CD4-positive, CD25-positive, alpha-beta regulatory T cell (primary cell): ENCODE measurements around the gene DENND2D. TPM values are rescaled to one million over a fixed set of nuclear protein-coding genes. Genes with fewer than 3 reads are reported as not detected.
A peak's percentile ranks its signal among the peaks of the same experiment; 100 is the strongest.

Experiments used
- ATAC-seq, 2 donors: fragments of 150-1000 bp; cut with Tn5 transposase; one replicate each; pipeline ENCODE4 v1.10.0; 2021; ENCODE audit warnings: low read depth in 2 of 2, moderate number of reproducible peaks in 2 of 2, moderate library complexity in 1 of 2
- DNase-seq, 3 donors: peaks; one replicate each; pipeline versions ENCODE4 v3.0.0 to v3.0.0-alpha.2; 2012 to 2022; ENCODE audit warnings: mixed read lengths in 1 of 3
- H3K27ac ChIP-seq: one replicate; pipeline ENCODE4 v1.7.0; 2013; ENCODE audit warnings: mild to moderate bottlenecking, low read length; ENCODE audit not compliant: insufficient read depth, poor library complexity, severe bottlenecking
- H3K27me3 ChIP-seq: one replicate; pipeline ENCODE4 v1.7.0; 2013; ENCODE audit warnings: low read length; ENCODE audit not compliant: control insufficient read depth, insufficient read depth
- H3K36me3 ChIP-seq: one replicate; pipeline ENCODE4 v1.7.0; 2013; ENCODE audit warnings: mild to moderate bottlenecking, low read length, moderate library complexity; ENCODE audit not compliant: control insufficient read depth, insufficient read depth
- H3K4me1 ChIP-seq: 2 replicates; pipeline ENCODE4 v1.7.0; 2013; ENCODE audit warnings: mild to moderate bottlenecking, low read length; ENCODE audit not compliant: insufficient read depth, control insufficient read depth, poor library complexity, severe bottlenecking
- H3K4me3 ChIP-seq: one replicate; pipeline ENCODE4 v1.7.0; 2013; ENCODE audit warnings: low read depth, mild to moderate bottlenecking, low read length, moderate library complexity
- H3K9me3 ChIP-seq, 2 experiments: 1 replicate in 1 of 2; 2 replicates in 1 of 2; pipeline ENCODE4 v1.7.0; 2013; ENCODE audit warnings: low read length in 2 of 2, mild to moderate bottlenecking in 1 of 2, moderate library complexity in 1 of 2; ENCODE audit not compliant: control insufficient read depth in 2 of 2
- H3K27ac Mint-ChIP-seq, 3 donors: one replicate each; pipeline ENCODE4 v1.8.0; 2020 to 2022; ENCODE audit warnings: mild to moderate bottlenecking in 3 of 3, mixed read lengths in 3 of 3, moderate library complexity in 2 of 3
- H3K27me3 Mint-ChIP-seq: one replicate; pipeline ENCODE4 v1.8.0; 2022; ENCODE audit warnings: mild to moderate bottlenecking, mixed read lengths
- H3K36me3 Mint-ChIP-seq: one replicate; pipeline ENCODE4 v1.8.0; 2020; ENCODE audit warnings: mixed read lengths
- H3K4me1 Mint-ChIP-seq, 4 donors: one replicate each; pipeline ENCODE4 v1.8.0; 2020 to 2022; ENCODE audit warnings: mixed read lengths in 4 of 4, mild to moderate bottlenecking in 1 of 4
- H3K4me3 Mint-ChIP-seq, 4 donors: one replicate each; pipeline ENCODE4 v1.8.0; 2020 to 2022; ENCODE audit warnings: mild to moderate bottlenecking in 4 of 4, mixed read lengths in 4 of 4, moderate library complexity in 3 of 4
- H3K9me3 Mint-ChIP-seq, 7 donors: one replicate each; pipeline ENCODE4 v1.8.0; 2020 to 2022; ENCODE audit warnings: mixed read lengths in 7 of 7, mild to moderate bottlenecking in 3 of 7, moderate library complexity in 2 of 7
- polyA plus RNA-seq, 4 donors: library from polyadenylated mRNA; unstranded; fragments of 300-500 nt; fragmentation: Illumina TruSeq; gene quantifications; one replicate each; pipeline ENCODE4 v1.2.3, GENCODE V29; 2021
- total RNA-seq: library from RNA; stranded (reverse); gene quantifications from one replicate; pipeline ENCODE4 v1.2.3, GENCODE V29; 2022

Gene DENND2D
- total and polyA plus RNA-seq, 5 donors from 2014 or later: 83.8 to 196 (median 106) TPM

GRCh38 chr1:111161843-111162487, 38.5 kb downstream of the DENND2D start:
- no peak for DNase-seq
- Histone ChIP-seq H3K36me3 (peaks cover 57% of the 10 kb centered on the region), H3K9me3 (no peaks in the 10 kb centered on the region), H3K4me3 (no peak overlapping the region), H3K27me3 (no peaks in the 10 kb centered on the region), H3K4me1 (no peaks in the 10 kb centered on the region), H3K27ac (no peak overlapping the region)
- Mint-ChIP-seq H3K36me3 (peaks cover 41% of the 10 kb centered on the region), H3K27ac (peak overlapping the region in 1 of 3 donors; percentile 77), H3K9me3 (no peaks in the 10 kb centered on the region), H3K4me1 (peaks cover 6 to 26% (median 21%) of the 10 kb centered on the region in 4 donors), H3K4me3 (no peak overlapping the region), H3K27me3 (no peaks in the 10 kb centered on the region)
- ATAC-seq: no peak

DNA sequence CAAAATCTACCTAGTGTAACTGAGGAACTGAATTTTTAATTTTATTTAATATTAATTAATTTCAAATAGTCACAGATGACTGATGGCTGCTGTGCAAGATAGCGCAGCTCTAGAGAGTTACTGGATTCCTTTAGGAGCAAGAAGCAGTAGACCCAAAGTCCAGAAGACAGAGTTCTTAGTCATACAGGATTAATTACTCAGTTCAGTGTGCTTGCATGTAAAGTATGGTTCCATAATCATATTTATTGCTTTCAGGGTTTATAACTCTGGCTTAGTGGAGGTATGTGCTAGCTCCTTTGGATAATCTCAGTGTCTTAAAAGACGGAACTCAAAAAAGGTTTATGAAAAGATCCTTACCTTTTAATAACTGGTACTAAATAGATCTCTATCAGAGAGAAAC, 43.0 kb downstream of the DENND2D start:
- DNase-seq (no peak), ATAC-seq (no peak)
- H3K9me3 Mint-ChIP-seq: no peaks in the 10 kb centered on the region
- H3K4me1 Mint-ChIP-seq: peaks cover 32 to 49% (median 44%) of the 10 kb centered on the region in 4 donors
- Histone ChIP-seq H3K27ac (no peak overlapping the region), H3K9me3 (no peaks in the 10 kb centered on the region), H3K27me3 (no peaks in the 10 kb centered on the region), H3K36me3 (peaks cover 51% of the 10 kb centered on the region), H3K4me1 (peaks cover 6% of the 10 kb centered on the region), H3K4me3 (no peak overlapping the region)
- H3K27ac Mint-ChIP-seq: no peak overlapping the region
- no peaks in the 10 kb centered on the region for H3K27me3 Mint-ChIP-seq
- peaks cover 64% of the 10 kb centered on the region for H3K36me3 Mint-ChIP-seq
- H3K4me3 Mint-ChIP-seq: no peak overlapping the region

DNA sequence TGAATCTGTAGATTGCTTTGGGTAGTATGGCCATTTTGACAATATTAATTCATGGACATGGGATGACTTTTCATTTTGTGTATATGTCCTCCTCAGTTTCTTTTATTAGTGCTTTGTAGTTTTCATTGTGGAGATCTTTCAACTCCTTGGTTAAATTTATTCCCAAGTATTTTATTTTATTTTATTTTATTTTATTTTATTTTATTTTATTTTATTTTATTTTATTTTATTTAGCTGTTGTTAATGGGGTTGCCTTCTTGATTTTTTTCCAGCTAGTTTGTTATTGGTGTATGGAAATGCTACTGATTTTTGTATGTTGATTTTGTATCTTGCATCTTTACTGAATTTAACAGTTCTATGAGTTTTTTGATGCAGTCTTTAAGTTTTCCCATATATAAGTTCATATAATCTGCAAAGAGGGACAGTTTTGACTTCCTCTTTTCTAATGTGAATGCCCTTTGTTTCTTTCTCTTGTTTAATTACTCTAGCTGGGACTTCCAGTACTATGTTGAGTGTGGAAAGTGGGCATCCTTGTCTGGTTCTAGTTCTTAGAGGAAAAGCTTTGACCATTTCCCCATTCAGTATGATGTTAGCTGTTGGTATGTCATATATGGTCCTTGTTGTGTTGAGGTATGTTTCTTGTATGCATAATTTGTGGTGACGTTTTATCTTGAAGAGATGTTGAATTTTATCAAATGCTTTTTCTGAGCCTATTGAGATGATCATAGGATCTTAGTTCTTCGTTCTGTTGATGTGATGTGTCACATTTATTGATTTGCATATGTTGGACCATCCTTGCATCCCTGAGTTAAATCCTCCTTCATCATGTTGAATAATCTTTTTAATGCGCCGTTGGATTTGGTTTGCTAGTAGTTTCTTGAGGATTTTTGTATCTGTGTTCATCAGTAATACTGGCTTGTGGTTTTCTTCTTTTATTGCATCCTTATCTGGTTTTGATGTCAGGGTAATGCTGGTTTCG, 46.1 kb downstream of the DENND2D start:
- H3K36me3 Mint-ChIP-seq: peaks cover 58% of the 10 kb centered on the region
- ATAC-seq (no peak), DNase-seq (no peak)
- no peak overlapping the region for H3K4me3 ChIP-seq
- H3K36me3 ChIP-seq: peaks cover 44% of the 10 kb centered on the region
- H3K27me3 ChIP-seq: no peaks in the 10 kb centered on the region
- no peak overlapping the region for H3K27ac ChIP-seq
- H3K4me1 ChIP-seq: peaks cover 11% of the 10 kb centered on the region
- H3K9me3 ChIP-seq: no peaks in the 10 kb centered on the region
- peaks cover 43 to 70% (median 63%) of the 10 kb centered on the region in 4 donors for H3K4me1 Mint-ChIP-seq
- no peaks in the 10 kb centered on the region for H3K27me3 Mint-ChIP-seq
- peak overlapping the region in 2 of 3 donors; percentile 36 to 52 for H3K27ac Mint-ChIP-seq
- H3K9me3 Mint-ChIP-seq: peaks cover 0 to under 1% (median 0%) of the 10 kb centered on the region in 7 donors
- peak overlapping the region in 2 of 4 donors; percentile 19 to 52 for H3K4me3 Mint-ChIP-seq

- Histone ChIP-seq H3K4me1 (peaks cover 17% of the 10 kb centered on the region), H3K27ac (no peak overlapping the region), H3K36me3 (peaks cover 52% of the 10 kb centered on the region), H3K27me3 (no peaks in the 10 kb centered on the region), H3K4me3 (no peak overlapping the region), H3K9me3 (no peaks in the 10 kb centered on the region)
- ATAC-seq: no peak
- H3K4me1 Mint-ChIP-seq: peaks cover 53 to 84% (median 68%) of the 10 kb centered on the region in 4 donors
- peak overlapping the region in 1 of 3 donors; percentile 37 for H3K27ac Mint-ChIP-seq
- H3K27me3 Mint-ChIP-seq: no peaks in the 10 kb centered on the region
- H3K36me3 Mint-ChIP-seq: peaks cover 68% of the 10 kb centered on the region
- no peak for DNase-seq
- peak overlapping the region in 3 of 4 donors; percentile 21 to 40 (median 27) for H3K4me3 Mint-ChIP-seq
- peaks cover 0 to 1% (median 0%) of the 10 kb centered on the region in 7 donors for H3K9me3 Mint-ChIP-seq
Observed at GRCh38 chr1:111151838-111152237, 48.6 kb downstream of the DENND2D start.

GRCh38 chr1:111148376-111148881, 52.0 kb downstream of the DENND2D start:
- no peak for DNase-seq
- ATAC-seq: no peak
- peaks cover 0 to 1% (median 0%) of the 10 kb centered on the region in 7 donors for H3K9me3 Mint-ChIP-seq
- H3K27me3 Mint-ChIP-seq: no peaks in the 10 kb centered on the region
- no peak overlapping the region for H3K4me3 ChIP-seq
- H3K27me3 ChIP-seq: no peaks in the 10 kb centered on the region
- peaks cover 47 to 84% (median 64%) of the 10 kb centered on the region in 4 donors for H3K4me1 Mint-ChIP-seq
- H3K4me3 Mint-ChIP-seq: peak overlapping the region in 1 of 4 donors; percentile 7
- peaks cover 49% of the 10 kb centered on the region for H3K36me3 Mint-ChIP-seq
- H3K4me1 ChIP-seq: peaks cover 21% of the 10 kb centered on the region
- no peaks in the 10 kb centered on the region for H3K9me3 ChIP-seq
- H3K27ac Mint-ChIP-seq: peak overlapping the region in 2 of 3 donors; percentile 74 to 86
- H3K36me3 ChIP-seq: peaks cover 47% of the 10 kb centered on the region
- H3K27ac ChIP-seq: peak overlapping the region; percentile 15

GRCh38 chr1:111147948-111148347, 52.5 kb downstream of the DENND2D start:
- Histone ChIP-seq H3K4me3 (no peak overlapping the region), H3K9me3 (no peaks in the 10 kb centered on the region), H3K4me1 (peaks cover 19% of the 10 kb centered on the region), H3K36me3 (peaks cover 43% of the 10 kb centered on the region), H3K27ac (no peak overlapping the region), H3K27me3 (no peaks in the 10 kb centered on the region)
- Mint-ChIP-seq H3K9me3 (peaks cover 0 to 1% (median 0%) of the 10 kb centered on the region in 7 donors), H3K4me1 (peaks cover 50 to 83% (median 64%) of the 10 kb centered on the region in 4 donors), H3K4me3 (no peak overlapping the region), H3K36me3 (peaks cover 44% of the 10 kb centered on the region), H3K27ac (no peak overlapping the region), H3K27me3 (no peaks in the 10 kb centered on the region)
- no peak for ATAC-seq
- DNase-seq: no peak

GRCh38 chr1:111145963-111146768, 54.3 kb downstream of the DENND2D start:
- Mint-ChIP-seq H3K27ac (peak overlapping the region in 2 of 3 donors; percentile 15 to 37), H3K4me3 (peak overlapping the region in 2 of 4 donors; percentile 19 to 36), H3K9me3 (peaks cover 0 to 1% (median 0%) of the 10 kb centered on the region in 7 donors), H3K27me3 (no peaks in the 10 kb centered on the region), H3K36me3 (peaks cover 29% of the 10 kb centered on the region), H3K4me1 (peaks cover 42 to 81% (median 62%) of the 10 kb centered on the region in 4 donors)
- DNase-seq (no peak), ATAC-seq (no peak)
- Histone ChIP-seq H3K4me3 (no peak overlapping the region), H3K4me1 (peaks cover 35% of the 10 kb centered on the region), H3K27me3 (no peaks in the 10 kb centered on the region), H3K27ac (no peak overlapping the region), H3K9me3 (no peaks in the 10 kb centered on the region), H3K36me3 (peaks cover 36% of the 10 kb centered on the region)
